ENCODE data around the gene COL18A1. TPM values are rescaled to one million over a fixed set of nuclear protein-coding genes. Genes with fewer than 3 reads are reported as not detected.

COL18A1 gene
- total and polyA plus RNA-seq, 2 of the 8 experiments (the other 6 are each of a cell fraction or from before 2014, with no cell fraction given): 145 to 201 TPM

GRCh38 chr21:45450423-45451090 lies 45.6 kb downstream of the COL18A1 start:
- no peak overlapping the region for H4K91ac ChIP-seq (replicated peaks; ENCODE audit: insufficient read length, low read length)
- ChIA-PET POLR2A (ENCODE audit: partially characterized antibody) (no interaction called here), CTCF (ENCODE audit: partially characterized antibody) (interaction anchor here (0.5 to 3.7 kb wide), 7 partner anchors 9 to 1045 kb away, joined by 3 to 17 read pairs (median 3); no protein-coding TSS in a partner anchor)
- H3K9me3 ChIP-seq (ENCODE audit: insufficient read depth in 2 of 2, low read depth in 1 of 2, low read length in 1 of 2): peaks cover 0 to 10% of the 10 kb centered on the region in 2 experiments; a peak in 2 of 4 replicates
- H3K4me1 ChIP-seq (replicated peaks in 1 of 4; ENCODE audit: control insufficient read depth in 3 of 4, insufficient read depth in 4 of 4, low read length in 3 of 4): no peaks in the 10 kb centered on the region; a peak in 1 of 7 replicates
- peaks cover 15 to 83% of the 10 kb centered on the region in 2 experiments for H3K79me2 ChIP-seq (ENCODE audit: control insufficient read depth in 1 of 2, insufficient read depth in 2 of 2, low read length in 2 of 2)
- peaks cover 4% of the 10 kb centered on the region; the same call in 1 of the 2 replicates for H3K23me2 ChIP-seq (ENCODE audit: low read depth, low read length)
- H2BK120ac ChIP-seq (replicated peaks; ENCODE audit: low read depth, low read length): no peak overlapping the region
- WGBS, 2 experiments (ENCODE audit: extremely low coverage in 1 of 2, insufficient coverage in 1 of 2, insufficient read length in 1 of 2, insufficient replicate concordance in 2 of 2, low coverage in 1 of 2, low lambda C conversion rate in 2 of 2, missing lambda C conversion rate in 1 of 2): 91% methylated on average over 19 of the region's 24 CpGs; no CpG with 5 or more reads in 1 of the 2 experiments
- H3K4me3 ChIP-seq (ENCODE audit: extremely low read depth in 1 of 4, insufficient read depth in 2 of 4, low read depth in 3 of 4, low read length in 4 of 4): no peak overlapping the region
- no peak overlapping the region for H2BK15ac ChIP-seq (ENCODE audit: low read length)
- no peak overlapping the region for H3K18ac ChIP-seq (ENCODE audit: extremely low read depth, low read length)
- H3K56ac ChIP-seq (replicated peaks; ENCODE audit: insufficient read length, low read depth, low read length): no peak overlapping the region
- H3K9ac ChIP-seq (replicated peaks in 1 of 4; ENCODE audit: extremely low read depth in 1 of 4, low read depth in 3 of 4, low read length in 3 of 4): no peak overlapping the region
- peaks cover 0 to 8% (median 4%) of the 10 kb centered on the region in 4 experiments; a peak in 7 of 8 replicates for H3K36me3 ChIP-seq (ENCODE audit: control insufficient read depth in 2 of 4, insufficient read depth in 4 of 4, low read length in 3 of 4)
- H2AK5ac ChIP-seq (ENCODE audit: low read depth, low read length): no peak overlapping the region
- TF ChIP-seq KDM1A (IDR thresholded peaks at IDR 0.05; ENCODE audit: borderline replicate concordance, low read length) (no peak), BACH1 (IDR thresholded peaks at IDR 0.05; ENCODE audit: low read length) (no peak), FOSL1 (IDR thresholded peaks at IDR 0.05; ENCODE audit: insufficient read depth, low read depth, low read length) (no peak), BCL11A (IDR thresholded peaks at IDR 0.05; ENCODE audit: low read depth in 2 of 2, low read length in 2 of 2) (no peak), RNF2 (IDR thresholded peaks at IDR 0.05; ENCODE audit: borderline replicate concordance, low read depth, low read length, missing control alignments, poor library complexity, severe bottlenecking) (no peak), SP4 (IDR thresholded peaks at IDR 0.05; ENCODE audit: low read length) (no peak), POU5F1 (IDR thresholded peaks at IDR 0.05; ENCODE audit: low read depth, low read length) (no peak), CREB1 (IDR thresholded peaks at IDR 0.05) (no peak)
- no peak overlapping the region for H3K14ac ChIP-seq (ENCODE audit: insufficient read length)
- H4K8ac ChIP-seq (ENCODE audit: extremely low read depth, insufficient read depth, low read length): no peak overlapping the region; the same call in 1 of the 2 replicates
- H2AFZ ChIP-seq (ENCODE audit: low read length): no peak overlapping the region
- no peak overlapping the region for H3K27ac ChIP-seq (ENCODE audit: low read depth, low read length)
- no peak overlapping the region for H4K5ac ChIP-seq (ENCODE audit: insufficient read length, low read depth, low read length)
- no peak overlapping the region for H3K23ac ChIP-seq (ENCODE audit: insufficient read length)
- H3K4me2 ChIP-seq (ENCODE audit: insufficient read depth in 1 of 2, low read depth in 2 of 2, low read length in 2 of 2): no peak overlapping the region
- no peak overlapping the region for H2BK12ac ChIP-seq (ENCODE audit: low read depth, low read length)
- FAIRE-seq: no peak
- no peaks in the 10 kb centered on the region for H3K27me3 ChIP-seq (replicated peaks in 1 of 4; ENCODE audit: control insufficient read depth in 3 of 4, extremely low read depth in 1 of 4, insufficient read depth in 3 of 4, low read length in 3 of 4)
- no peak for DNase-seq (ENCODE audit: low read depth in 1 of 2, low spot score in 2 of 2)
- H4K20me1 ChIP-seq (replicated peaks in 1 of 2; ENCODE audit: control insufficient read depth in 1 of 2, insufficient read depth in 2 of 2, low read length in 2 of 2): peaks cover 21 to 46% of the 10 kb centered on the region in 2 experiments
- peaks cover 29% of the 10 kb centered on the region for H3K79me1 ChIP-seq (ENCODE audit: low read depth, low read length)
- H3K4ac ChIP-seq (replicated peaks; ENCODE audit: insufficient read length, low read depth, low read length): no peak overlapping the region
- H2BK20ac ChIP-seq (ENCODE audit: low read length): no peak overlapping the region
- H2BK5ac ChIP-seq (ENCODE audit: low read depth, low read length): no peak overlapping the region; the same call in none of the 2 replicates

All from H1 (cell line).